CD4-positive, alpha-beta T cell treated with Interleukin-6 for 4 hours (primary cell): Measurements from ENCODE around the gene DDX42.
"Not testable (repeated sequence)": the region's sequence is repeated elsewhere in the genome, so short reads cannot be mapped to it uniquely, and the experiment has no call there.

Source experiments
- DNase-seq: peaks from one replicate; pipeline ENCODE4 v3.0.0-alpha.2; 2020; ENCODE audit warnings: mixed read lengths

The DDX42 gene

GRCh38 chr17:63841350-63842172, 67.6 kb downstream of the DDX42 start:
- peak; percentile 17 for DNase-seq

GRCh38 chr17:63842173-63842539, 68.2 kb downstream of the DDX42 start:
- no peak for DNase-seq

- DNase-seq, result peak; percentile 100
Measured at GRCh38 chr17:63842540-63843386, 68.8 kb downstream of the DDX42 start, which contains the start of gene SMARCD2. Gene SMARCD2, minus strand, starts transcription at chr17:63842685. Its CDS starts 11 bp downstream, at chr17:63842674.

- DNase-seq, result peak; percentile 43
Measured at GRCh38 chr17:63843387-63843888, 69.5 kb downstream of the DDX42 start.

- DNase-seq, result no peak
Measured at GRCh38 chr17:63843910-63844677, 70.1 kb downstream of the DDX42 start.

GRCh38 chr17:63845509-63845908, 71.5 kb downstream of the DDX42 start:
- DNase-seq, result no peak

- no peak for DNase-seq
Measured at GRCh38 chr17:63847525-63848249, 73.7 kb downstream of the DDX42 start.

- peak; percentile 95 for DNase-seq
Measured at GRCh38 chr17:63848834-63849689, 75.1 kb downstream of the DDX42 start.

GRCh38 chr17:63850401-63850800, 76.4 kb downstream of the DDX42 start:
- DNase-seq, result no peak

GRCh38 chr17:63853260-63853659, 79.3 kb downstream of the DDX42 start:
- no peak for DNase-seq

- no peak for DNase-seq
Measured at GRCh38 chr17:63854709-63855108, 80.7 kb downstream of the DDX42 start.

- no peak for DNase-seq
Measured at GRCh38 chr17:63855185-63855584, 81.2 kb downstream of the DDX42 start.

GRCh38 chr17:63856425-63856824, 82.5 kb downstream of the DDX42 start:
- not testable (repeated sequence) for DNase-seq

- DNase-seq, result no peak
Measured at GRCh38 chr17:63859257-63859656, 85.3 kb downstream of the DDX42 start.

GRCh38 chr17:63866625-63867024, 92.7 kb downstream of the DDX42 start:
- DNase-seq, result not testable (repeated sequence)
